Activated T-helper 17 cell treated with anti-CD3 and anti-CD28 coated beads, Interleukin-2, amount 50 U/mL, for 72 hours (primary cell): ENCODE measurements around the gene TLCD3A. TPM values are rescaled to one million over a fixed set of nuclear protein-coding genes. Genes with fewer than 3 reads are reported as not detected.

Experiments used
- ATAC-seq: fragments of 150-1000 bp; cut with Tn5 transposase; replicated peaks from 2 replicates; pipeline ENCODE4 v1.10.0; 2021; ENCODE audit warnings: mild to moderate bottlenecking, moderate library complexity
- H3K27ac Mint-ChIP-seq: one replicate; pipeline ENCODE4 v1.8.0; 2022; ENCODE audit warnings: mixed read lengths
- H3K27me3 Mint-ChIP-seq: one replicate; pipeline ENCODE4 v1.8.0; 2022; ENCODE audit warnings: mixed read lengths
- H3K36me3 Mint-ChIP-seq: one replicate; pipeline ENCODE4 v1.8.0; 2022; ENCODE audit warnings: low read depth, mild to moderate bottlenecking, mixed read lengths
- H3K4me1 Mint-ChIP-seq: one replicate; pipeline ENCODE4 v1.8.0; 2022; ENCODE audit warnings: mixed read lengths
- H3K4me3 Mint-ChIP-seq: one replicate; pipeline ENCODE4 v1.8.0; 2022; ENCODE audit warnings: mild to moderate bottlenecking, mixed read lengths
- H3K9me3 Mint-ChIP-seq: one replicate; pipeline ENCODE4 v1.8.0; 2022; ENCODE audit warnings: mixed read lengths
- total RNA-seq, 2 donors: library from RNA; stranded (reverse); gene quantifications; one replicate each; pipeline ENCODE4 v1.2.3, GENCODE V29; 2022

The TLCD3A gene
- total RNA-seq, 2 donors from 2014 or later: 15.0 to 22.0 TPM

- Mint-ChIP-seq H3K4me3 (no peak overlapping the region), H3K36me3 (peaks cover 53% of the 10 kb centered on the region), H3K27ac (no peak overlapping the region), H3K27me3 (no peaks in the 10 kb centered on the region), H3K9me3 (no peaks in the 10 kb centered on the region), H3K4me1 (no peaks in the 10 kb centered on the region)
- no peak for ATAC-seq
Observed at GRCh38 chr17:699345-699744, 33.1 kb upstream of the TLCD3A start.

- Mint-ChIP-seq H3K4me3 (no peak overlapping the region), H3K36me3 (peaks cover 50% of the 10 kb centered on the region), H3K4me1 (no peaks in the 10 kb centered on the region), H3K27ac (no peak overlapping the region), H3K9me3 (no peaks in the 10 kb centered on the region), H3K27me3 (no peaks in the 10 kb centered on the region)
- peak; percentile 40 for ATAC-seq
Observed at GRCh38 chr17:700504-701094, 31.8 kb upstream of the TLCD3A start.

- no peak overlapping the region for H3K4me3 Mint-ChIP-seq
- no peaks in the 10 kb centered on the region for H3K9me3 Mint-ChIP-seq
- peak overlapping the region; percentile 9 for H3K27ac Mint-ChIP-seq
- no peaks in the 10 kb centered on the region for H3K4me1 Mint-ChIP-seq
- H3K36me3 Mint-ChIP-seq: peaks cover 48% of the 10 kb centered on the region
- no peak for ATAC-seq
- no peaks in the 10 kb centered on the region for H3K27me3 Mint-ChIP-seq
Observed at GRCh38 chr17:703081-703875, 29.1 kb upstream of the TLCD3A start.

GRCh38 chr17:704111-704864 is 28.1 kb upstream of the TLCD3A start:
- Mint-ChIP-seq H3K36me3 (peaks cover 49% of the 10 kb centered on the region), H3K27ac (peak overlapping the region; percentile 9), H3K4me3 (no peak overlapping the region), H3K27me3 (no peaks in the 10 kb centered on the region), H3K9me3 (no peaks in the 10 kb centered on the region), H3K4me1 (peaks cover 5% of the 10 kb centered on the region)
- no peak for ATAC-seq

GRCh38 chr17:705011-705410 is 27.4 kb upstream of the TLCD3A start:
- H3K9me3 Mint-ChIP-seq: no peaks in the 10 kb centered on the region
- H3K36me3 Mint-ChIP-seq: peaks cover 56% of the 10 kb centered on the region
- H3K4me3 Mint-ChIP-seq: no peak overlapping the region

GRCh38 chr17:705863-706262 is 26.5 kb upstream of the TLCD3A start:
- H3K27me3 Mint-ChIP-seq: no peaks in the 10 kb centered on the region
- H3K4me1 Mint-ChIP-seq: peaks cover 8% of the 10 kb centered on the region
- H3K36me3 Mint-ChIP-seq: peaks cover 55% of the 10 kb centered on the region

More at GRCh38 chr17:705011-705410, 27.4 kb upstream of the TLCD3A start:
- H3K27me3 Mint-ChIP-seq: no peaks in the 10 kb centered on the region
- ATAC-seq: no peak
- peaks cover 8% of the 10 kb centered on the region for H3K4me1 Mint-ChIP-seq
- peak overlapping the region; percentile 9 for H3K27ac Mint-ChIP-seq

GRCh38 chr17:708132-708531 is 24.3 kb upstream of the TLCD3A start:
- Mint-ChIP-seq H3K27ac (peak overlapping the region; percentile 22), H3K9me3 (no peaks in the 10 kb centered on the region), H3K4me1 (peaks cover 8% of the 10 kb centered on the region), H3K27me3 (no peaks in the 10 kb centered on the region), H3K36me3 (peaks cover 55% of the 10 kb centered on the region), H3K4me3 (no peak overlapping the region)
- no peak for ATAC-seq

More at GRCh38 chr17:705863-706262, 26.5 kb upstream of the TLCD3A start:
- ATAC-seq: no peak
- H3K4me3 Mint-ChIP-seq: no peak overlapping the region
- no peaks in the 10 kb centered on the region for H3K9me3 Mint-ChIP-seq
- H3K27ac Mint-ChIP-seq: no peak overlapping the region

GRCh38 chr17:718075-718474 is 14.3 kb upstream of the TLCD3A start:
- no peak for ATAC-seq
- Mint-ChIP-seq H3K36me3 (no peaks in the 10 kb centered on the region), H3K27me3 (no peaks in the 10 kb centered on the region), H3K4me3 (no peak overlapping the region), H3K4me1 (no peaks in the 10 kb centered on the region), H3K27ac (no peak overlapping the region), H3K9me3 (no peaks in the 10 kb centered on the region)

GRCh38 chr17:720706-721539 is 11.5 kb upstream of the TLCD3A start:
- H3K27ac Mint-ChIP-seq: no peak overlapping the region

GRCh38 chr17:721540-721937 is 10.9 kb upstream of the TLCD3A start:
- H3K27me3 Mint-ChIP-seq: no peaks in the 10 kb centered on the region
- H3K9me3 Mint-ChIP-seq: no peaks in the 10 kb centered on the region
- H3K4me1 Mint-ChIP-seq: no peaks in the 10 kb centered on the region
- no peak overlapping the region for H3K27ac Mint-ChIP-seq
- no peaks in the 10 kb centered on the region for H3K36me3 Mint-ChIP-seq
- ATAC-seq: no peak
- no peak overlapping the region for H3K4me3 Mint-ChIP-seq

More at GRCh38 chr17:720706-721539, 11.5 kb upstream of the TLCD3A start:
- Mint-ChIP-seq H3K36me3 (no peaks in the 10 kb centered on the region), H3K4me1 (no peaks in the 10 kb centered on the region), H3K4me3 (no peak overlapping the region), H3K9me3 (no peaks in the 10 kb centered on the region), H3K27me3 (no peaks in the 10 kb centered on the region)
- ATAC-seq: no peak

- Mint-ChIP-seq H3K4me3 (no peak overlapping the region), H3K27me3 (peaks cover 3% of the 10 kb centered on the region), H3K4me1 (no peaks in the 10 kb centered on the region), H3K9me3 (no peaks in the 10 kb centered on the region), H3K36me3 (no peaks in the 10 kb centered on the region), H3K27ac (no peak overlapping the region)
- ATAC-seq: no peak
Observed at GRCh38 chr17:725084-725483, 7.3 kb upstream of the TLCD3A start.

GRCh38 chr17:725746-726145 is 6.7 kb upstream of the TLCD3A start:
- no peak overlapping the region for H3K4me3 Mint-ChIP-seq
- H3K27ac Mint-ChIP-seq: no peak overlapping the region
- no peak for ATAC-seq
- H3K4me1 Mint-ChIP-seq: no peaks in the 10 kb centered on the region
- no peaks in the 10 kb centered on the region for H3K36me3 Mint-ChIP-seq
- no peaks in the 10 kb centered on the region for H3K9me3 Mint-ChIP-seq
- H3K27me3 Mint-ChIP-seq: peaks cover 3% of the 10 kb centered on the region

GRCh38 chr17:726271-726919 is 6.0 kb upstream of the TLCD3A start:
- no peaks in the 10 kb centered on the region for H3K4me1 Mint-ChIP-seq
- ATAC-seq: no peak
- H3K27me3 Mint-ChIP-seq: peaks cover 3% of the 10 kb centered on the region
- no peak overlapping the region for H3K27ac Mint-ChIP-seq
- H3K4me3 Mint-ChIP-seq: no peak overlapping the region
- H3K9me3 Mint-ChIP-seq: no peaks in the 10 kb centered on the region
- H3K36me3 Mint-ChIP-seq: no peaks in the 10 kb centered on the region

GRCh38 chr17:728911-729310 is 3.5 kb upstream of the TLCD3A start:
- H3K27me3 Mint-ChIP-seq: peaks cover 3% of the 10 kb centered on the region

More at GRCh38 chr17:728911-729310, 3.5 kb upstream of the TLCD3A start:
- Mint-ChIP-seq H3K9me3 (no peaks in the 10 kb centered on the region), H3K36me3 (peaks cover 12% of the 10 kb centered on the region), H3K4me3 (no peak overlapping the region), H3K4me1 (peaks cover 5% of the 10 kb centered on the region), H3K27ac (no peak overlapping the region)
- ATAC-seq: peak; percentile 15
